Nucleus accumbens (tissue), 56 donors: Measurements from ENCODE around the gene CSGALNACT2.
"Not testable (repeated sequence)": the region's sequence is repeated elsewhere in the genome, so short reads cannot be mapped to it uniquely, and the experiment has no call there.

ENCODE experiments used
- DNase-seq, 56 donors: peaks; one replicate each; lab custom pipeline; 2025; lab: John Stamatoyannopoulos, UW

CSGALNACT2 gene

DNA sequence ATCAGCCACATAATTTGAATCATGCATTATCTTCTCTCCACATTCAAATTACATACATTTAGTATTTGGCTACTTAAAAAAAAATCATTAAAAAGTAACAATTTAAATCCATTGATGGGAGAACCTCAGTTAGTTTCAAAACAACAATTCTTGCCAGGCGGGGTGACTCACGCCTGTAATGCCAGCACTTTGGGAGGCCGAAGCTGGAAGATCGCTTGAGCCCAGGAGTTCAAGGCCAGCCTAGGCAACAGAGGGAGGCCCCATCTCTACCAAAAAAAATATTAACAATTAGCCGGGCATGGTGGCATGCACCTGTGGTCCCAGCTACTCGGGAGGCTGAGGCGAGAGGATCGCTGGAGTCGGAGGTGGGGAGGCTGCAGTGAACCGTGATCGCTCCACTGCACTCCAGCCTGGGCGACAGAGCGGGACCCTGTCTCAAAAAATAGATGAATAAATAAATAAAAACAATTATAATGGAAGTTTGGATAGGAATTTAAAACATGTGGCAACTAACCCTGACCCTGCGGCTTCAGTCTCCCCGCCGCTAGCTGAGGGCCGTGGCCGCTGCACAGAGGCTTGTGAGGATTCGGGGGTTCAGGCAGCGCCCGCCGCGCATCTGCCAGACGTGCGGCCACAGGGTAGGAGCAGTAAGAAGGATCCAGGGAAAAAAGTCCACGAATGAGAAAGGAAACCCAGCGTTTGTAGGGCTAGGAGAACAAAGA lies 1.1 kb upstream of the CSGALNACT2 start:
- DNase-seq = peak in 1 of 56 donors; percentile 44

DNA sequence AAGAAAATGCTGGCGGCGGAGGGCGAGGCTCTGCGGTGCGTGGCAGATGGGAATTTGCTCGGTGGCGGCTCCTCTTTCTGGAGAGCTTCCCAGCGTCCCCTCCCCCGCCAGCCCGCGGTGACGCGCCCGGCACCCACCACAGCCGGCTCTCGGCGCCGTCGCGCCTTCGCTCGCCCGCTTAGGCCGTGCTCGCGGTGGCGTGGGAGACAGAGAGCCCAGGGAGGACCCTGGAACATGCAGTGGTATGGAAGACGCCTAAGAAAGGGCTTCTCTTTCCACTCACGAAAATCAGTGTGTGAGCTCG lies 576 bp upstream of the CSGALNACT2 start:
- DNase-seq = peak in 44 of 56 donors; percentile 20 to 77 (median 64)

DNA sequence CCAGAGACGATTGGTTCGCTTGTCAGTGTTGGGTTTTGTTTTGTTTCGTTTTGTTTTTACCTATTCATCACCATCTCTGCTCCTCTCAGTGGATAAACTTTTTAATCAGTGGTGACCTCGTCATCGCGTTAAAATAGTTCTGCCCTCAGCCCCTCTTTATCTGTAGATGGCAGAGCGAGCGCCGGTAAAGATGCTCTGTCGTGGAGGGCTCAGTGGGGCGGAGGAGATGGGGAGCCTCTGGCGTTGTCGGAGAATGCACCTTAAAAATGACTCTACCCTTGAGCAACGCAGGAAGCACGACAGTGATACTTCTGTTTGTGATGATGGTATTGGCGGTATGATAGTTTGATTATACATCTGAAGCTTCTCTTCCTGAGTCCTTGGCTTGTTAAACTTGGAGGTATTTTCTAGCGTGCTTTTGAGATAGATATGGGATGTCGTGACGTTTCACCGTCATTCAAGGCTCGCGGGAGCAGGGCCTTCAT lies 554 bp downstream of the CSGALNACT2 start:
- peak in 15 of 56 donors; percentile 32 to 62 (median 54) for DNase-seq

DNA sequence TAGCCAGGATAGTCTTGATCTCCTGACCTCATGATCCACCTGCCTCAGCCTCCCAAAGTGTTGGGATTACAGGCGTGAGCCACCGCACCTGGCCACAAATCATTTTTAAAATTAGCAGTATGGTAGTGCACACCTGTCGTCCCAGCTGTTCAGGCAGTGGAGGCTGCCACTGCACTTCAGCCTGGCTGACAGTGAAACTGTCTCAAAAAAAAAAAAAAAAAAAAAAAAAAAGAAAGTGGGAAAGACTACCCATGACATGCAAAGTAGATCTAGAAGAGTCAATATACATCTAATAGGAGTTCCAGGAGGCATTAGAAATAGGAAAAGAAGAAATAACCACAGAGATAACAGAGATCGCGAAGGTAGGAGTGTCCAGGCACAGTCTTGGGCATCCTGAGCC lies 3.2 kb downstream of the CSGALNACT2 start:
- no peak for DNase-seq

DNA sequence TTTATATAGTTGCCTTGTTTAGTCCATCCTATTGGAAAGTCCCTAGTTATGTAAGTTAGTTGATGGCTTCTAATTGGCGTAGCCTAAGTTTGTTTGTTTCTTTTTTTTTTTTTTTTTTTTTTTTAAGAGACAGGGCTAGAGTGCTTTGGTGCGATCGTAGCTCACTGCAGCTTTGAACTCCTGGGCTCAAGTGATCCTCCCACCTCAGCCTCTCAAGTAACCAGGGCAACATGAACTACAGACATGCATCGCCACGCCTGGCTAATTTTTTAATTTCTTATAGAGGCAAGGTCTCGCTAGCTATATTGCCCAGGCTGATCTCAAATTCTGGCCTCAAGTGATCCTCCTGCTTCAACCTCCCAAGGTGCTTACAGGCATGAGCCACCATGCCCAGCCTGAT lies 7.1 kb downstream of the CSGALNACT2 start:
- DNase-seq = no peak

DNA sequence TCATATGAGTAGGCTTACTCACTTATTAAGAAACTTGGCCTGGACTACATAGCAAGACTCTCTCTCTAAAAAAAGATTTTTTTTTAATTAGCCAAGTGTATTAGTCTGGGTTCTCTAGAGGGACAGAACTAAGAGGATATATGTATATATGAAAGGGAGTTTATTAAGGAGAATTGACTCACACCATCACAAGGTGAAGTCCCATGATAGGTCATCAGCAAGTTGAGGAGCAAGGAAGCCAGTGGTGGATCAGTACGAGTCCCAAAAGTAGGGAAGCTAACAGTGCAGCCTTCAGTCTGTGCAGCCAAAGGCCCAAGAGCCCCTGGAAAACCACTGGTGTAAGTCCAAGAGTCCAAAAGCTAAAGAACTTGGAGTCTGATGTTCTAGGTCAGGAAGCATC lies 7.7 kb downstream of the CSGALNACT2 start:
- not testable (repeated sequence) for DNase-seq

DNA sequence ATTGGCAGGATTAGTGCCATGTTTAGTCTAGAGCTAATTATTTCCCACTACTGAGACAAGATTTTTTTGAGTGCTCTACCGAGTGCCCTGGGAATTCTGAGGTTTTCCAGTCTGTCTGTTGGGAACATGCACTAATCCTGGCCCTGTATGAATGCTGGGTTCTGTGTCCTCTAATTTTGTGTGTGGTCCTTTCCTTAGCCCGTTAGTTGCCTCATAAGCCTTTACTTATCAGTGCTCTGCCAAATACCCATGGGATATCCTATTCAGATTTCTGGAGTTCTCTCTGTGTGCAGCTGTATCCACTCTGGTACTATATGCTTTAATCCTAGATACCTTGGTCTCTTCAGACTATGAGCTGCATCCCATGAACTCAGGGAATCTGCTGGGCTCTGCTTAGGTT lies 13.1 kb downstream of the CSGALNACT2 start:
- no peak for DNase-seq

DNA sequence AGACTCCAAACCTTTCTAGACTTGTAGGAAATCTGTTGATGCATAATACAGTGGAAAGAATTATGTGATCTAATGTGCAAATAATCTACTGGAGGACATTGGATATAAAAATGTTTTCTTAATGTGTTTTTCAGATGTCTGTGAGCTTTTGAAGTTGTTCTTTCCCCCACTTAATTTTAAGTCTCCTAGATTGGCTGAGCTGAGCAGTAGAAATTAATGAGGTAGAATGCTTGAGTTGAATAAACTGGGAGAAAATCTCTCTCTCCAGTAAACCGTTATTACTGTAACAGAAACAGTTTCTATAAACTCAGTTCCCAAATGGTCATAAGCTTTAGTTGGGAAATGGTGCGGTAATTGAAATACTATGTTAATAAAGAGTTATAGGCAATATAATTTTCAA lies 15.7 kb downstream of the CSGALNACT2 start:
- no peak for DNase-seq

DNA sequence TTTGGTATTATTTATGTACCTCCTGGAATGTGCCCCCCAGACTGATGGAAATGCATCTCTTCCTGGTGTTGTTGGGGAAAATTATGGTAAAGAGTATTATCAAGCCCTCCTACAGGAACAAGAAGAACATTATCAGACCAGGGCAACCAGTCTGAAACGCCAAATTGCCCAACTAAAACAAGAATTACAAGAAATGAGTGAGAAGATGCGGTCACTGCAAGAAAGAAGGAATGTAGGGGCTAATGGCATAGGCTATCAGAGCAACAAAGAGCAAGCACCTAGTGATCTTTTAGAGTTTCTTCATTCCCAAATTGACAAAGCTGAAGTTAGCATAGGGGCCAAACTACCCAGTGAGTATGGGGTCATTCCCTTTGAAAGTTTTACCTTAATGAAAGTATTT lies 17.0 kb downstream of the CSGALNACT2 start:
- DNase-seq = no peak

DNA sequence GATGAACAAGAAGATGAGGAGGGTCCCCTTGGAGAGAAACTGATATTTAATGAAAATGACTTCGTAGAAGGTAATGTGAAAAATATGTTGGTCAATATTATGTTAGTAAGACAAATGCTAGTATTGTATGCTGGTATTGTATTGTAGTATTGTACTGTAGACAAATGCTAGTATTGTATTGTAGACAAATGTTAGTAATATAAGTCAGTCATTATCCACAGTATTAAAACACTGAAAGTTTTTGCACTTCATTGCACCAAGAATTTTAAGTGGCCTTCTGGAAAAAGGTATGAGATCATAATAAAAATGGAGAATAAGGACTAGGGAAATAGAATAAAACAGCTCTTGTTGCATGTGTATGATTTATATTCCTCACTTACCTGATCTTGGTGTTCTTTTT lies 17.5 kb downstream of the CSGALNACT2 start:
- DNase-seq = no peak

DNA sequence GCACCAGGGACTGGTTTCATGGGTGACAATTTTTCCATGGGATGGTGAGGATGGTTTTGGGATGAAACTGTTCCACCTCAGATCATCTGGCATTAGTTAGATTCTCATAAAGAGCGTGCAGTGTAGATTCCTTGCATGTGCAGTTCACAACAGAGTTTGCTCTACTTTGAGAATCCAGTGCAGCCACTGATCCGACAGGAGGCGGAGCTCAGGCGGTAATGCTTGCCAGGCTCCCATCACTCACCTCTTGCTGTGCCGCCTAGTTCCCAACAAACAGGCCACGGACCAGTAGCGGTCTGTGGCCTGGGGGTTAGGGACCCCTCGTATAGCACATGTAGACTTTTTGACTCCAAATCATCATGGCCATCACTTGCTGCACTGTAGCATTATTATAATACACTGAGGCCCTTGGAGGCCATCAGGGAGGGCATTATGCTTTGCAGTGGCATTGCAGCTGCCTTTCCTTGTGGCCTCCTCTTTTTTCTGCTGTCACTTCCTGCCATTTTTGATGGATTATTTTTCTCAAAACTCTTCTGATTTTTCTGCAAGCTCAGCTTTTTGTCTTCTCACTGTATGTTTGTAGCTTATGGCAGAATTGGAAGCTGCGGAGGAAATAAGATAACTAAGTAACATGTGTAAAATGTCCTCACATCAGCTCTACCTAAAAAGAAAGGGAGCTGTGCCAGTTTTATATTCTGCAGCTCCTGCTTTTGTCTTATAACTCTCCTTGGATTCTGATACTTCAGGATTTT lies 18.5 kb downstream of the CSGALNACT2 start:
- DNase-seq = peak in 4 of 56 donors; percentile 8 to 22 (median 21)

DNA sequence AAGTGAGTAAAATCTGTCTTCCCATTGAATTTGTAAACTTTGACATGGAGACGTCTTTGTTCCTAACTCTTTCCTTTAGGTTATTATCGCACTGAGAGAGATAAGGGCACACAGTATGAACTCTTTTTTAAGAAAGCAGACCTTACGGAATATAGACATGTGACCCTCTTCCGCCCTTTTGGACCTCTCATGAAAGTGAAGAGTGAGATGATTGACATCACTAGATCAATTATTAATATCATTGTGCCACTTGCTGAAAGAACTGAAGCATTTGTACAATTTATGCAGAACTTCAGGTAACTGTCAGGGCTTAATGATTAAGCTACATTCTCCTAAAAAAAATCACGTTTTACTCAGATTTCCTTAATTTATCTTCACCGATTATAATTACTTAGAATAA lies 20.4 kb downstream of the CSGALNACT2 start:
- no peak for DNase-seq

DNA sequence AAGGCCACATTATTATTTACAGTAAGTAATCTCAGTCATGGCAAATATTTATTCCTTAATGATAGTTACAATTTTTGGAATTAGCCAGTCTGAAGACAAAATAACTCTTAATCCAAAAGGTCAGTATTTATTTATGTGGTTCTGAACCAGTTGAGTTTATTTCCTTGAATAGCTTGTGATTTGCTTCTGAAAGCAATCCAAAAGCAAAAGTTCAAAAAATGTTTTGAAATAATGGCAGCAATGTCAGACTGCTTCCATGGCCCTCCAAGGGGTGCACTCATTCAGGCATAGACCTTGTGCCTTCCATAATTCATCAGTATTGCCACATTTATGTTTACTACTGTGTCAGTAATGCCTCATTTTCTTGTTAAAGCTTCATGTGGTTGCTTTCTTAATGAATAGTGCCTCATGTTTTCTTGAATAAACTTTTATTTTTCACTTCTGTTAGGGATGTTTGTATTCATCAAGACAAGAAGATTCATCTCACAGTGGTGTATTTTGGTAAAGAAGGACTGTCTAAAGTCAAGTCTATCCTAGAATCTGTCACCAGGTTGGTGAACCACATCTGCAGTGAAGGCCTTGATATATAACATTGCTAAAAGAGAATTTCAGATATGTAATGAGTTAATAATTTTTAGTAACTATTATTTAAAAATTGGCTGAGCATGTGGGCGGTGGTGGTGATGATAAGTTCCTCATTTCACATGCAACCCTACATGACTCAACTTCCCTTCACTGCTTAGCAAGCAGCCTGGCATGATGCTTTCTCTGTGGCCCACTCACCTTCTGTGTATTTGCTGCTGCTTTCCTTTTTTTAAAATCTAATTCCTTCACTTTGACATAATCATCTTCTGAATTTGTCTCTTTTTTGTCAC lies 22.0 kb downstream of the CSGALNACT2 start:
- DNase-seq = peak in 8 of 56 donors; percentile 19 to 67 (median 40)

DNA sequence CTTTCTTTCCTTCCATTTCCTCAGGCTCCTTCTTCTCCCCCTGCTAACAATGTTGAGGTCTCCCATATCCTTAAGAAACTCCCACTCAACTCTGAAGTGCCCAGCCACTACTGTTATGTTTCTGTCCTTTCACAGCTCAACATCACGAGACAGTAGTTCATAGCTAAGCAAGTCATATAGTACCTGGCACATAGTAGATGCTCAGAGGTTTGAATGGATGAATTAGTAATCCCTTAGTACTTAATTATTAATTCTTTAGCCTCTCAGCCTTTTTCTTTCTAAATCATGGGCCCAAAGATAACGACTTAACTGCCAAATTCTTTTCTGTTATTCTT lies 22.6 kb downstream of the CSGALNACT2 start:
- no peak for DNase-seq

DNA sequence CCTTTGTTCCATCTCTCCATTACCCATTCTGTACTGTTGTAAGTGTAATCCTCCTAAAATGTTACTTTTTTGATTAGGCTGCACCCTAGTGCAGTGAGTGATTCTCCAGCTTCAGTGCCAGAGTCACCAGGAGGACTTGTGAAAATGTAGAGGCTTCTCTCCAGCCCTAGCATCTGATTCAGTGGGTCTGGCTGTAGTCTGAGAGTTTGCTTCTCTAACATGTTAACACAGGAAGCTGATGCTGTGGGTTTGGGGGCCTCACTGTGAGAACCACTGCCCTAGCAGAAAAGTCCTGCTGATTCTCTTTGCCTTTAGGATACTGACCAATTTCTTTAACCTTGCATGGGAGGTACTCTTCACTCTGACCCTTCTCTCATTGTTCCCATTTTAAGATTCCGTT lies 24.4 kb downstream of the CSGALNACT2 start:
- no peak for DNase-seq

DNA sequence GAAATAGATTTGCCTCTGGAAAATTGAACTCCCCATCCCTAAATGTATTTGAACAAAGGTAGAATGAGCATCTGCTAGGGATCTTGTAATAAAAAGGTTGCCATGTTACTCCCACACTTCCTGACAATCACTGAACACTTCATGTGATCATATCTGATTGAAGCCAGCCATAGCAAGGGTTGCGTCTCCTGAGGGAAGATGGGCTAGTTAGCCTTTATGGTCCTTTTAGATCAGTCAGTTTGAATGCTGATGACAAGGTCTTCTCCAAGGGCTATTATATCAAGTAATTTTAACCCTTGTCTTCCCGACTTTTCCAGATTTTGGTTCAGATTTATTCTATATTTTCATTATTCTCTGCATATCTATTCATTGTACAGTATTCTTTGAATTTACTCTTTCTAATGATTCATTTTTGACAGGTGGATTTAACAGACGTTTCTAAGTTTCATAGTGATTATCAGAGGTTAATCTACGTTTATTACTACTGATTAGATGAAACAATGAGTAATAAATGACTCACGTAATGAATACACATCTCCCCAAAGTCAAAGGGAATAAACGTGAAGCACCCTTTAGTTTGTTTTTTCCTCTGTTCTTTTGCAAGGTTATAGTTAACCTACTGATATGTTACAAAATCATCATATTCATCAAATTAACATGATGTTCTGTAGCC lies 28.1 kb downstream of the CSGALNACT2 start:
- DNase-seq = no peak

DNA sequence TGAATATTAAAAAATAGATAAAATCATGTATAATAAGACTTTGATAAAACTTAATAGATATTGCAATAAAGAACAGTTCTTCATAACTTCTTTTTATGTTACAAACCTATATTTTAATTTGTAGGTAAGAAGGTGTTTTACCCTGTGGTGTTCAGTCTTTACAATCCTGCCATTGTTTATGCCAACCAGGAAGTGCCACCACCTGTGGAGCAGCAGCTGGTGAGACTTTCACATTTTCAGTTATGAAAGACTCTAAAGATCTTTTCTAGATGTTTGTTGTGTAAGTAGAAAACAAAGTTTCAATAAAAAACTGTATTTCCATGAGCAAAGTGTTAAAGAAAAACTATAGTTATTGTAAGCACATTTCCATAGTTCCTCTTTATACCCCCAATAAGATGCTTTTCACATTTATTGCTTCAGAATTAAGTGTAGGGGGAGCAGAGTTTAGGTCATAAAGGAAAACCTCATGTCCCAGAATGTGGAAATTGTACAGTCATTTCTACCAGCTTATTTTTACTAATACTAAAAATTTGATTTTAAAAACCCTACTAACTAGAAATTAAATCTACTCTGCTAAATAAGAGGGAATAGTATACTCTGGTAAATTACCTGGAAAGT lies 28.7 kb downstream of the CSGALNACT2 start:
- no peak for DNase-seq

DNA sequence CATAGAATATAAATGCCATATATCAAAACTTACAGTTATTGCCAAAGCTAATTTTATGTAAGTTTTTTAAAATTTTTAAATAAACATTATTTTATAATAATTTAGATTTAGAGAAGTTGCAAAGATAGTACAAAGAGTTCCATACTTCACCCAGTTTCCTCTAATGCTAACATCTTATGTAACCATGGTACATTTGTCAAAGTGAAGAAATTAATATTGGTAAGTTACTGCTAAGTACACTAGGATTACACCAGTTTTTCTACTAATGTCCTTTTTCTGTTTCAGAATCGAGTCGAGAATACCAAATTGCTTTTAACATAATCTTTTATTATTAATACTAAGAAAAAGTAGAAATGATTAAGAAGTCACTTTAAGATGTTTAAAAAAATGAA lies 29.2 kb downstream of the CSGALNACT2 start:
- DNase-seq = no peak

DNA sequence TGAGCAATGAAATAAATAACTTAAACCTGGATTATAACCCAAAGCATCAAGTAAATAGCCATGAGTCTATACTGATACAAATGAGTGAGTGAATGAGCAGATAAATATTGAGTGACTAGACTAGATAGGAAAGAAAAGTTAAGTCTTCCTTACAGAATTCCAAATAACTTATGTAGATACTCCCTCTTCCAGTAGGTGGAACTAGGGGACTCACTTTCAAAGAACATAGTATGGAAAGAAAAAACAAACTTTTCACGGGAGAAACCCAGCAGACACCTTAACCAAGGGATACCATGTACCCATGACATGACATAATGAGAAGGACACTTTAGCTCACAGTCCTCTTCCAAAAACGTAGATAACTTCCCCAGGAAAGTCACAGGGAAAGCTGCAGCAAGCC lies 32.2 kb downstream of the CSGALNACT2 start:
- no peak for DNase-seq

DNA sequence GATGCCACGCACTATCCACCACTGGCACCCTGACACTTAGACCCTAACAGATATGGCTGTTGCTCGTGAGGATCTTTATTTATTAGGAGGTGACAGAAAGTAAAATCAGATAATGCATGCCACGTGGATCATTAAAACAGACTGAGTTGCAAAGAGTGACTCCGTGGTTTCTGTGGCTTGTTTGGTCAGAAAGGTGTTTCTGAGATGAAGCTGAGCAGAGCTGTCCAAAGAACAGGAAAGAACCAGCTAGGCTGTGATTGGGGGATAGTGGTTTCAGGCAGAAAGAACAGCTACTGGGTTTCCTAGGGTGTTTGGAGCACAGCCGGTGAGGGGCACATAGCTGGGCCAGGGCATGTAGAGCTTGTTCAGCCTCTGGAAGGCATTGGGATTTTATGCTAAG lies 34.4 kb downstream of the CSGALNACT2 start:
- DNase-seq = no peak
